Chondrocyte (in vitro differentiated cells): ENCODE results near the gene E2F1. TPM values are rescaled to one million over a fixed set of nuclear protein-coding genes. Genes with fewer than 3 reads are reported as not detected.

Experiments used
- DNase-seq: peaks from one replicate; pipeline ENCODE4 v3.0.0; 2021; ENCODE audit warnings: mixed read lengths, low spot score
- H3K27ac Mint-ChIP-seq: one replicate; pipeline ENCODE4 v1.8.0; 2021; ENCODE audit warnings: mild to moderate bottlenecking, moderate library complexity, mixed read lengths; ENCODE audit not compliant: unreplicated experiment
- H3K27me3 Mint-ChIP-seq: 2 replicates; pipeline ENCODE4 v1.8.0; 2021; ENCODE audit warnings: low read depth, mixed read lengths
- H3K36me3 Mint-ChIP-seq: 2 replicates; pipeline ENCODE4 v1.8.0; 2021; ENCODE audit warnings: low read depth, mixed read lengths
- H3K4me1 Mint-ChIP-seq: 2 replicates; pipeline ENCODE4 v1.8.0; 2021; ENCODE audit warnings: low read depth, mild to moderate bottlenecking, mixed read lengths
- H3K4me3 Mint-ChIP-seq: one replicate; pipeline ENCODE4 v1.8.0; 2021; ENCODE audit warnings: mild to moderate bottlenecking, moderate library complexity, mixed read lengths; ENCODE audit not compliant: unreplicated experiment
- H3K9me3 Mint-ChIP-seq: 2 replicates; pipeline ENCODE4 v1.8.0; 2021; ENCODE audit warnings: low read depth, mixed read lengths
- CTCF ChIP-seq: fragments of 200-600 bp; sonication (generic); IDR thresholded peaks from 2 replicates; pipeline ENCODE4 v1.5.0; 2021; ENCODE audit warnings: antibody characterized with exemption, mild to moderate bottlenecking, moderate library complexity
- total RNA-seq: library from RNA; stranded (reverse); gene quantifications from 3 replicates; pipeline ENCODE4 v1.2.1, GENCODE V29; 2021

E2F1 gene
- total RNA-seq, 1 donor from 2014 or later, result 7.6 TPM

- no peaks in the 10 kb centered on the region for H3K36me3 Mint-ChIP-seq
- DNase-seq, result no peak
- no peaks in the 10 kb centered on the region for H3K9me3 Mint-ChIP-seq
- peaks cover 18% of the 10 kb centered on the region for H3K4me1 Mint-ChIP-seq
- TF ChIP-seq CTCF, result no peak
- H3K27ac Mint-ChIP-seq, result no peak overlapping the region
- no peak overlapping the region for H3K4me3 Mint-ChIP-seq
- H3K27me3 Mint-ChIP-seq, result no peaks in the 10 kb centered on the region
Observed at GRCh38 chr20:33688938-33689424, 2.8 kb upstream of the E2F1 start.

GRCh38 chr20:33687993-33688937 is 2.1 kb upstream of the E2F1 start:
- Mint-ChIP-seq H3K4me1 (peaks cover 18% of the 10 kb centered on the region), H3K27me3 (no peaks in the 10 kb centered on the region), H3K27ac (no peak overlapping the region), H3K4me3 (no peak overlapping the region), H3K9me3 (no peaks in the 10 kb centered on the region), H3K36me3 (no peaks in the 10 kb centered on the region)
- no peak for DNase-seq
- TF ChIP-seq CTCF, result no peak

GRCh38 chr20:33687370-33687915 is 1.3 kb upstream of the E2F1 start:
- no peak for TF ChIP-seq CTCF
- peaks cover 18% of the 10 kb centered on the region for H3K4me1 Mint-ChIP-seq
- H3K27me3 Mint-ChIP-seq, result no peaks in the 10 kb centered on the region
- no peak for DNase-seq
- H3K4me3 Mint-ChIP-seq, result no peak overlapping the region
- H3K27ac Mint-ChIP-seq, result no peak overlapping the region
- no peaks in the 10 kb centered on the region for H3K36me3 Mint-ChIP-seq
- H3K9me3 Mint-ChIP-seq, result no peaks in the 10 kb centered on the region

GRCh38 chr20:33686984-33687366 is 790 bp upstream of the E2F1 start:
- Mint-ChIP-seq H3K4me3 (peak overlapping the region; percentile 90), H3K27me3 (no peaks in the 10 kb centered on the region), H3K4me1 (peaks cover 19% of the 10 kb centered on the region), H3K9me3 (no peaks in the 10 kb centered on the region), H3K36me3 (no peaks in the 10 kb centered on the region), H3K27ac (peak overlapping the region; percentile 80)
- no peak for DNase-seq
- TF ChIP-seq CTCF, result no peak

GRCh38 chr20:33685328-33686099 is 671 bp downstream of the E2F1 start:
- no peaks in the 10 kb centered on the region for H3K36me3 Mint-ChIP-seq
- H3K27me3 Mint-ChIP-seq, result no peaks in the 10 kb centered on the region
- DNase-seq, result no peak
- peaks cover 34% of the 10 kb centered on the region for H3K4me1 Mint-ChIP-seq
- no peak for TF ChIP-seq CTCF
- peak overlapping the region; percentile 64 for H3K4me3 Mint-ChIP-seq
- peak overlapping the region; percentile 45 for H3K27ac Mint-ChIP-seq
- no peaks in the 10 kb centered on the region for H3K9me3 Mint-ChIP-seq
